Glutamatergic neuron (in vitro differentiated cells): ENCODE data around the gene INTS4. TPM values are rescaled to one million over a fixed set of nuclear protein-coding genes. Genes with fewer than 3 reads are reported as not detected.
"Not testable (repeated sequence)": the region's sequence is repeated elsewhere in the genome, so short reads cannot be mapped to it uniquely, and the experiment has no call there.

Experiments
- DNase-seq: peaks from one replicate; pipeline ENCODE4 v3.0.0; 2022
- H3K27ac Mint-ChIP-seq: one replicate; pipeline ENCODE4 v1.8.0; 2020; ENCODE audit warnings: mild to moderate bottlenecking, mixed read lengths, inconsistent platforms; ENCODE audit not compliant: unreplicated experiment
- H3K27me3 Mint-ChIP-seq: one replicate; pipeline ENCODE4 v1.8.0; 2020; ENCODE audit warnings: mild to moderate bottlenecking, moderate library complexity, mixed read lengths, inconsistent platforms; ENCODE audit not compliant: unreplicated experiment
- H3K36me3 Mint-ChIP-seq: one replicate; pipeline ENCODE4 v1.8.0; 2020; ENCODE audit warnings: mild to moderate bottlenecking, mixed read lengths, inconsistent platforms; ENCODE audit not compliant: unreplicated experiment
- H3K4me1 Mint-ChIP-seq: one replicate; pipeline ENCODE4 v1.8.0; 2020; ENCODE audit warnings: mild to moderate bottlenecking, low read depth, mixed read lengths, inconsistent platforms; ENCODE audit not compliant: unreplicated experiment
- H3K4me3 Mint-ChIP-seq: one replicate; pipeline ENCODE4 v1.8.0; 2020; ENCODE audit warnings: mild to moderate bottlenecking, mixed read lengths, inconsistent platforms; ENCODE audit not compliant: unreplicated experiment
- H3K9me3 Mint-ChIP-seq: one replicate; pipeline ENCODE4 v1.8.0; 2020; ENCODE audit warnings: mild to moderate bottlenecking, moderate library complexity, mixed read lengths, inconsistent platforms; ENCODE audit not compliant: unreplicated experiment
- CTCF ChIP-seq: fragments of 200-600 bp; sonication (generic); IDR thresholded peaks from one replicate; pipeline ENCODE4 v1.5.0; 2021; ENCODE audit not compliant: partially characterized antibody, unreplicated experiment
- total RNA-seq: library from RNA; stranded (reverse); fragmentation: NEBNext Ultra II Directional; extraction: Animal tissue kit (Norgen Biotek cat#: 25700); gene quantifications from one replicate; pipeline ENCODE4 v1.2.1, GENCODE V29; 2021; ENCODE audit not compliant: unreplicated experiment

The INTS4 gene
- total RNA-seq, 1 donor from 2014 or later, result 39.9 TPM

GRCh38 chr11:77873345-77873744 is 121.1 kb downstream of the INTS4 start:
- no peaks in the 10 kb centered on the region for H3K4me1 Mint-ChIP-seq
- no peaks in the 10 kb centered on the region for H3K9me3 Mint-ChIP-seq
- H3K36me3 Mint-ChIP-seq, result no peaks in the 10 kb centered on the region
- H3K27ac Mint-ChIP-seq, result no peak overlapping the region
- no peak for TF ChIP-seq CTCF
- no peaks in the 10 kb centered on the region for H3K27me3 Mint-ChIP-seq
- H3K4me3 Mint-ChIP-seq, result no peak overlapping the region
- no peak for DNase-seq

- no peak for DNase-seq
- no peaks in the 10 kb centered on the region for H3K4me1 Mint-ChIP-seq
- H3K4me3 Mint-ChIP-seq, result no peak overlapping the region
- no peak overlapping the region for H3K27ac Mint-ChIP-seq
- H3K36me3 Mint-ChIP-seq, result no peaks in the 10 kb centered on the region
- TF ChIP-seq CTCF, result no peak
- H3K9me3 Mint-ChIP-seq, result no peaks in the 10 kb centered on the region
- H3K27me3 Mint-ChIP-seq, result no peaks in the 10 kb centered on the region
Observed at GRCh38 chr11:77871855-77872254, 122.6 kb downstream of the INTS4 start.

GRCh38 chr11:77868744-77869143 is 125.7 kb downstream of the INTS4 start:
- H3K4me3 Mint-ChIP-seq, result no peak overlapping the region
- TF ChIP-seq CTCF, result no peak
- no peaks in the 10 kb centered on the region for H3K27me3 Mint-ChIP-seq
- DNase-seq, result no peak
- H3K4me1 Mint-ChIP-seq, result peaks cover 6% of the 10 kb centered on the region
- no peak overlapping the region for H3K27ac Mint-ChIP-seq
- H3K36me3 Mint-ChIP-seq, result no peaks in the 10 kb centered on the region
- no peaks in the 10 kb centered on the region for H3K9me3 Mint-ChIP-seq

GRCh38 chr11:77866336-77866735 is 128.1 kb downstream of the INTS4 start:
- no peak overlapping the region for H3K4me3 Mint-ChIP-seq
- no peaks in the 10 kb centered on the region for H3K36me3 Mint-ChIP-seq
- no peak overlapping the region for H3K27ac Mint-ChIP-seq
- no peaks in the 10 kb centered on the region for H3K9me3 Mint-ChIP-seq
- H3K27me3 Mint-ChIP-seq, result no peaks in the 10 kb centered on the region
- no peak for DNase-seq
- H3K4me1 Mint-ChIP-seq, result peaks cover 6% of the 10 kb centered on the region
- no peak for TF ChIP-seq CTCF

- Mint-ChIP-seq H3K4me1 (peaks cover 6% of the 10 kb centered on the region), H3K4me3 (no peak overlapping the region), H3K27ac (no peak overlapping the region), H3K9me3 (no peaks in the 10 kb centered on the region), H3K36me3 (no peaks in the 10 kb centered on the region), H3K27me3 (no peaks in the 10 kb centered on the region)
- no peak for TF ChIP-seq CTCF
- DNase-seq, result no peak
Observed at GRCh38 chr11:77865805-77866204, 128.7 kb downstream of the INTS4 start.

GRCh38 chr11:77861444-77861843 is 133.0 kb downstream of the INTS4 start:
- peaks cover 13% of the 10 kb centered on the region for H3K36me3 Mint-ChIP-seq
- not testable (repeated sequence) for H3K4me1 Mint-ChIP-seq, H3K27me3 Mint-ChIP-seq, H3K9me3 Mint-ChIP-seq, H3K27ac Mint-ChIP-seq, DNase-seq, H3K4me3 Mint-ChIP-seq

- H3K27me3 Mint-ChIP-seq, H3K4me3 Mint-ChIP-seq, H3K4me1 Mint-ChIP-seq, H3K27ac Mint-ChIP-seq, DNase-seq: not testable (repeated sequence)
- Mint-ChIP-seq H3K9me3 (peaks cover 11% of the 10 kb centered on the region), H3K36me3 (peaks cover 24% of the 10 kb centered on the region)
Observed at GRCh38 chr11:77857906-77858457, 136.5 kb downstream of the INTS4 start.
